HG03575 (cell line): ENCODE results near the gene TMEM87B.
"Not testable (repeated sequence)": the region's sequence is repeated elsewhere in the genome, so short reads cannot be mapped to it uniquely, and the experiment has no call there.

Source experiments
- ATAC-seq: cut with Tn5 transposase; IDR thresholded peaks from one replicate; pipeline ENCODE4 v1.9.1; 2021; ENCODE audit not compliant: unreplicated experiment, insufficient number of reproducible peaks, low FRiP score; ENCODE audit errors: extremely low read depth

TMEM87B gene

DNA sequence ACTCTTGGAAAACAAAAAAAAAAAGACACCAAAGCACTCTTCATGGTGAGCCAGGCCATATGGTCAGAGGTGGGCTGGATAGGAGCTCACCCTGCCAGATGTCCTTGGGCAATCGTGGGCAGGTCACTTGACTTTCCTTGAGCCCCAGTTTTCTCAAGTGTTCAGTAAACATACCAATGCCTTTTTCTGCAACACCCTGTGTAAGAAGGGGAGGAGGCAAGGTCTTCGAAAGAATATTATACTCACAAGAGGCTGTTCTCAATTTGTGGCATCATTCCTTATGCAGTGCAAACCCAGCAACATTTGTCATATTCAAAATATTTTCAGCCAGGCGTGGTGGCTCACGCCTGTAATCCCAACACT is 22.9 kb upstream of the TMEM87B start:
- no peak for ATAC-seq

DNA sequence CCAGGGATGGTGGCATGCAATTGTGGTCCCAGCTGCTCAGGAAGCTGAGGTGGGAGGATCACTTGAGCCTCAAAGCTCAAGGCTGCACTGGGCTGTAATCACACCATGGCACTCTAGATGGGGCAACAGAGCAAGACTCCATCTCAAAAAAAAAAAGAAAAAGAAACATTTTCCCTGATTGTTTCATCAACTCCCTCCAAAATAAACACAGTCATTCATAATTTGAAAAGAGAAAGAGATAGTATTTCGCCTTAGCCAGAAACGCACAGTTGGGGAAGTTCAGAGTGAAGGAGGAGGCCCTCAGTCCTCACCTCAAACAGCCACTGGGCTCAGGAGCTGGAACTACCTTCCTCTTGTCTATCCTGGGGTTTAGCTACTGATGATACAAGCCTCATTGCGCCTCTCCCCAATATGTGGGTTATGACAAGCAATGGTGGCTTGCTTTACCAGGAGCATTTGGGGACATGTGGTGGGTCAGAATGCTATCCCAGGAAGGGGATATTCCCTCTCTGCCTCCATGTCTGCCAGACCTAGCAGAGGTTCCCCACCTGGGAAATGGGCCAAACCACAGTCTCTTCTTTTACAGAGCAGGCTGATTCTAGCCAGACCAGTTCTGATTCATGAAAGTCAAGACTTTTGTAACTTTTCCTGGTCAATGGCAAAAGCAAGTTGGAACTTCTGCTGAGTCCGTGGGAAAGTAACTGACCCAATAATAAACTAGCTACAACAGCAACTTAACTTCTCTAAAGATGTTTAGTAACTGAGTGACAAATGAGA is 22.2 kb upstream of the TMEM87B start:
- no peak for ATAC-seq

DNA sequence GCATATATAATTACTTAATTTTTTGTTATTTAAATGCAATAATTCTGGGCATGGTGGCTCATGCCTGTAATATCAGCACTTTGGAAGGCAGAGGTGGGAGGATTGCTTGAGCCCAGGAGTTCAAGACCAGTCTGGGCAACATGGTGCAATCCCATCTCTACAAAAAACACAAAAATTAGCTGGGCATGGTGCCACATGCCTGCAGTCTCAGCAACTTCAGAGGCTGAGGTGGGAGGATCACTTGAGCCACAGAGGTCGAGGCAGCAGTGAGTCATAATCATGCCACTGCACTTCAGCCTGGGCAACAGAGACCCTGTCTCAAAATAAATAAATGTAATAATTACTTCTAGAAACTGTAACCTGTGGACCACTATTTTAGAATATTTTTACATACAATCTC is 21.5 kb upstream of the TMEM87B start:
- no peak for ATAC-seq

DNA sequence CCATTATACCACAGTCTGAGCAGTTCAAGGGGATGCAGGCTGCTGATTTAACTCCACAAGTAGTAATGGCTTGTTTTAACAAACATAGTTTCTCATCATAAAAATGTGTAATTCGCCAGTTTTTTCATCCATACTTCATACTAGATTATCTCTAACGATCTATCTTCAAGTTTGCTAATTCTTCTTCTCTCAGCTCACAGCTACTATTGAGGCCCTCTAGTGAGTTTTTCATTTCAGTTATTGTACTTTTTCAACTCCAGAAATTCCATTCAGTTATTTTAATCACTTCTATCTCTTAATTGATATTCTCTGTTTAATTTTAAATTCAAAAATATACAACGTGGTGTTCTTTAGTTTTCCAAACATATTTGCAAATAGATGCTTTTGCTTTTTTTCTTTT is 20.1 kb upstream of the TMEM87B start:
- no peak for ATAC-seq

DNA sequence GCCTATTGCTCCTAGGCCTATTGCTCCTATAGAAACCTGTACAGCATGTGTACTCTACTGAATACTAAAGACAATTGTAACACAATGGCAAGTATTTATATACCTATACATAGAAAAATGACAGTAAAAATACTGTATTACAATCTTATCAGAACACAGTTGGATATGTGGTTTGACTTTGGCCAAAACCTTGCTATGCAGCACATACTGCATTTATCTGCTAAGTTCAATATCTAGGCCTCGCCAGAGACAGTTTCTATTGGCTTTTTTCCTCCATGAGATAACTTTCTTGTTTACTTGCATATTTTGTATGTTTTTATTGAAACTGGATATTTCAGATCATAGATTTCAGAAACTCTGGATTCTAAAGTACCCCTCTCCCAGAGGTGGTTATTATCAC is 19.3 kb upstream of the TMEM87B start:
- no peak for ATAC-seq

DNA sequence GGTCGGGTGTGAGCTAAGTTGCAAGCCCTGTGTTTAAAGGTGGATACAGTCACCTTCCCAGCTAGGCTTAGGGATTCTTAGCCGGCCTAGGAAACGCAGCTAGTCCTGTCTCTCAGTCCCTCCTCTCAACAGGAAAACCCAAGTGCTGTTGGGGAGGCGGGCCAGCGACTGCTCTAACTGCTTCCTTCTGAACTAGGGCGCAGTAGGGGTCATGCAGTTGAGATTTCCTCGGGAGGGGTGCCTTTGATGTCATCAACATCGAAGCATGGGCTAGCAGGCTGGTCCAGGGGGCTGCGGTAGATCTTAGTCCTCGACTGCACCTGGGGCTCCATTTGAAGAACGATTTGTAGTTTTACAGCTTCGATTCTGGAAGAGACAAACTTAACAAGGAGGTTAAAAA is 15.5 kb upstream of the TMEM87B start:
- ATAC-seq = not testable (repeated sequence)

DNA sequence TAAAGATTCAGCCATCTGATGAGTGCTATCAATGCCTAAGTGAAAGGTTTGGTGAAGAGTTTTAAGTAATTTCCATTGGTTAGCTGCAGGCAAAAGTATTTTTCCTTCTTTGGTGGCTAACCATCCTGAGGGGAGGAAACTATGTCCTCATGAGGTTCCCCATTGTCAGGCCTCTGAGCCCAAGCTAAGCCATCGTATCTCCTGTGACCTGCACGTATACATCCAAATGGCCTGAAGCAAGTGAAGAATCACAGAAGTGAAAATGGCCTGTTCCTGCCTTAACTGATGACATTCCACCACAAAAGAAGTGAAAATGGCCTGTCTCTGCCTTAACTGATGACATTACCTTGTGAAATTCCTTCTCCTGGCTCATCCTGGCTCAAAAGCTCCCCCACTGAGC is 15.0 kb upstream of the TMEM87B start:
- not testable (repeated sequence) for ATAC-seq

DNA sequence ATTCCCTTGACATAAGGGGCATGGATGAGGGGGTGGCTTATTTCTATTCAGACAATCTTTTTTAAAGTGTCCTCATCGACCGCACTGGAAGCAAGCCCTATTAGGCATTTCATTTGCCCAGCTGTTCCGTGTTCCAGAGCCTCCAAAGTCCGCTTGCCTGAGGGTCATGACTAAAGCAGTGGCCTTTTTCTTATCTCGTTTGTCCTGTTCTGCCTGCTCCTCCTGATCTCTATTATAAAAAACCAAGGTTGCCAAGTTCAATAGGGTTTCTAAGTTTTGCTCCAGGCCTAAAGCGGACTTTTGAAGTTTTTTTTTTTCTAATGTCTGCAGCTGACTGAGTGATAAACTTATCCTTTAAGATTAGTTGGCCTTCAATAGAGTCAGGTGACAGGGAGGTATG is 13.6 kb upstream of the TMEM87B start:
- not testable (repeated sequence) for ATAC-seq

DNA sequence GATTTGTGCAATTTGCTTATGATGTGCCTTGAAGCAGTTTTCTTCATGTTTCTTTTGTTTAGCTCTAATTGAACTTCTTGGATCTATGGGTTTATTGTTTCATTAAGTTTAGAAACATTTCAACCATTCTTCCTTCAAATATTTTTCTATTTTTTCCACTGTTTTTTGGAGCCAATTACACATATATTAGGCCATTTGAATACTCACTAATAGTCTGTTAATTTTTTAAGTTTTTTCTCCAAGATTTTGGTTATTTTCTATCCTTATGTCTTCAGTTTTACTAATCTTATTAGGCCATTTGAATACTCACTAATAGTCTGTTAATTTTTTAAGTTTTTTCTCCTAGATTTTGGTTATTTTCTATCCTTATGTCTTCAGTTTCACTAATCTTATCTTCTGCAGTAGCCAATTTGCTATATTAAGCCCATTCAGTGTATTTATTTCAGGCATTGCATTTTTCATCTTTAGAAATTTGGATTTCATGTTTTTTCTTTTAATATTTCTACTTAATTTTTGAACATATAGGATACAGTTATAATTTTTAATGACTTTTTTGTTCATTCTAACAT is 9.5 kb upstream of the TMEM87B start:
- no peak for ATAC-seq

DNA sequence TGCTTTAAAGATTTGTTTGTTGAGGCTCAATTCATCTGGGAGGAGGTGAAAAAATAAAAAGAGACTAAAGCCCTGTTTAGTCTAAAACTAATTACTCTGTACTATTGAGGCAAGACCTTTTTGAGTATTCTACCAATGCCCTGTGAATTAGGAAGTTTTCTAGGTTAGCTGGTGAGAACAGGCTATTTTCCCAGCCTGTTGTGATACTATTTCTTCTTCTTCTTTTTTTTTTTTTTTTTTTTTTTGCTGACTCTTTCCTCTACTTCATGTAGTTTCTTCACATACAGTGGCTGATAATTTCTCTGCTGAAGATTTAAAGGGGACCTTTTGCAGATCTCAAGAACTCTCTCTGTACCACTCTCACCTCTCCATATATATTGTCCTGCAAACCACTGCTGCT is 8.8 kb upstream of the TMEM87B start:
- no peak for ATAC-seq

DNA sequence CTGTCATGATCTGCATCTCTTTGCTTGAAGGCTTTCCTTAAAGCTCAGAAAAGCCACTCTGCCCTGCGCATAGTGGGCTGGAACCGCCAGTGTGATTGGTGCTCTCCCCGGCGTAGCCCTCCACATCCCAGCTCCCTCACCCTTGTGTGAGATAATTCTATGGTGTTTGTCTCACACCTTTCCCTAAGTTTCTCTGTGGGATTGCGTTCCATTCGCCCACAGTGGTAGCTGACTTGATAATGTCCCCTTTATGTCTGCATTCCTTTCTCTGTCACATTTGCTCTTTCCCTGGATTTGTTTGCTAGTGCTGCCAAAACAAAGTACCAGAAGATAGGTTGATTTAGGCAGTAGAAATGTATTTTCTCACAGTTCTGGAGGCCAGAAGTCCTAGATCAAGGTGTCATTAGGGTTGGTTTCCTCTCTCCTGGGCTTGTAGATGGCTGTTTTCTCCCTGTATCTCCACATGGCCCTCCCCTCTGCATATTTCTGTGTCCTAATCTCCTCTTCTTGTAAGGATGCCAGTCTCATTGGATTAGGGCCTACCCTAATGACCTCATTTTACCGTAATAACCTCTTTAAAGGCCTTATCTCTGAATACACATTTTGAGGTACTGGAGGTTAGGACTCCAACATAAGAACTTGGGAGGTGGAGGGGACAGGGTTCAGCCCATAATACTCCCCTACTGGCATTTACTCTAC is 7.4 kb upstream of the TMEM87B start:
- no peak for ATAC-seq

DNA sequence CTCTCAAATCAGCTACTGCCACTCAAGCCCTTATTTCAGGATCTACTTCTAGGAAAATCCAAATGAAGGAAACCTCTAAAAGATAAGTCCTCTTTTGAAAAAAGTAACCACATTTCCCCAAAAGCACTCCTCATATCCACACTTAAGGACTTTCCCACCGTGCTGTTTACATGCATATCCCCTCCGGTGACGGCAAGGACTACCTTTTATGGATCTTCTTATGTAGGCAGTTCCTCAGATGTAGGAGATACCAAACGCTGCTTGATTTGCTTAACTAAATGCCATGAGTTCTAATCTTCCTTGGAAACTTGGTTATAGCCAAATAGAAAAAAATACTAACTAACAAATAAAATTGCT is 6.9 kb upstream of the TMEM87B start:
- ATAC-seq = no peak

DNA sequence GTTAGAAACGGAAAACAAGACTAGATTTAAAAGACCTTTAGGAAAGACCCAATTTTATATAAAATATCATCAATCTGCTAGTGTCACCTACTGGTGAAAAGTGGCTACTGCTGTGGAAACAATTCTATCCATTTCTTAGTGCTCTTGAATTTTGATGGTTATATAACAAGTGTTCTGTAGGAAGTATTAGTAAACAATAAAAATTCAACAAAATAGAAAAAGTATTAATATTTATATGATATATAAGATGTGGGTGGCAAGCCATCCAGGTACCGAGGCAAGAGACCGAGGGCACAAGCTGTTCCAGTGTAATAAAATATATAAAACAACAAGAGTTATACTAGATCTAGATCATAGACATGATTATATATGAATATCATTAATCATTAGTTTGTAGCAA is 6.2 kb upstream of the TMEM87B start:
- no peak for ATAC-seq

DNA sequence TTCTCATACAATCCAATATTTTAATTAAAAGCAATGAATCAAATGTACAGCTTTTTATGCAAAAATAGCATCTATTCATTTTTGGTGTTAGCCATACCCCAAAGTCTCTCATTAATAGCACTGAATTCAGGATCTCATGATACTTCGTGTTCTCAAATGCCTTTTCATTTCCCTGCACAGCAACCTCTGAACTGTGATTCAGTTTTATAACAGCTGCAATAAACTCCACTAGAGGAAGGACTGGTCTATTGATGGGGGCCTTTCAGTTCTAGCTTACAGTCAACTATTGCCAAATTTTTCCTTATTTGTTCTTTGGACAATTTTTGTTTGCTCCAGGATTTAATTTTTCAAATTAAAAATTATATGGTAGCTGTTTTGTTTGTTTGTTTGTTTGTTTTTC is 4.8 kb upstream of the TMEM87B start:
- ATAC-seq = no peak

DNA sequence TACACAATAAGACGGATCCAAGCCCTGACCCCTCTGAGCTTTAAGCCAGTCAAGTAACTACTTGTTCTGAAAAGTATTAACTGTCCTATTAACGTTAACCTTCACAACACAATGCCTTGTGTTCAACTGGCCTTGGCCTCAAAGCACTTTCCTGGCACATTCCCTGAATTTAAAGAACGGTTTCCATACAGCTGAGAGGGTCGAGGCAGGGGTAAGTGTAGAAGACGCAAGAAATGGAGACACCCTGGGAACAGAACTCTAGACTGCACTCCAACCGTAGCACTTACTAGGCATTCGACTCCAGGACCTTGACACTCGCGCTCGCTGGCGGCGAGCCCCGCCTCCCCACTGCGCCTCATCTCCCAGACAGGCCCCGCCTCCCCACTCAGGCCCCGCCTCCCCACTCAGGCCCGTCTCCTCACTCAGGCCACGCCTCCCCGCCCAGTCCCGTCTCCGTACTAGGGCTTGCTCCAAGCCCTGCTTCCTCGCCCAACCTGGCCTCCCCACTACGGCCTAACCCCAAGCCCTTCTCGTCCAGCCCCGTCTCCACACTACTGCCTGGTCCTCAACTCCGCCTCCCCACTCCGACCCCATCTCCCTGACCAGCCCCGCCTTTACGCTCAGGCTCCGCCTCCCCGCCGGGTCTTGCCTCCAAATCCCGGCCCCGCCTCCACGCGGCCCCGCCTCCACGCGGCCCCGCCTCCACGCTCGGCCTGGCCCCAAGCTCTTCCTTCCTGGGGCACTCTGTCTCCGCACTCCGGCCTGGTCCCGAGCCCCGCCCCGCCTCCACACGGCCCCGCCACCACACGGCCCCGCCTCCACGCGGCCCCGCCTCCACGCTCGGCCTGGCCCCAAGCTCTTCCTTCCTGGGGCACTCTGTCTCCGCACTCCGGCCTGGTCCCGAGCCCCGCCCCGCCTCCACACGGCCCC is 887 bp upstream of the TMEM87B start:
- no peak for ATAC-seq

DNA sequence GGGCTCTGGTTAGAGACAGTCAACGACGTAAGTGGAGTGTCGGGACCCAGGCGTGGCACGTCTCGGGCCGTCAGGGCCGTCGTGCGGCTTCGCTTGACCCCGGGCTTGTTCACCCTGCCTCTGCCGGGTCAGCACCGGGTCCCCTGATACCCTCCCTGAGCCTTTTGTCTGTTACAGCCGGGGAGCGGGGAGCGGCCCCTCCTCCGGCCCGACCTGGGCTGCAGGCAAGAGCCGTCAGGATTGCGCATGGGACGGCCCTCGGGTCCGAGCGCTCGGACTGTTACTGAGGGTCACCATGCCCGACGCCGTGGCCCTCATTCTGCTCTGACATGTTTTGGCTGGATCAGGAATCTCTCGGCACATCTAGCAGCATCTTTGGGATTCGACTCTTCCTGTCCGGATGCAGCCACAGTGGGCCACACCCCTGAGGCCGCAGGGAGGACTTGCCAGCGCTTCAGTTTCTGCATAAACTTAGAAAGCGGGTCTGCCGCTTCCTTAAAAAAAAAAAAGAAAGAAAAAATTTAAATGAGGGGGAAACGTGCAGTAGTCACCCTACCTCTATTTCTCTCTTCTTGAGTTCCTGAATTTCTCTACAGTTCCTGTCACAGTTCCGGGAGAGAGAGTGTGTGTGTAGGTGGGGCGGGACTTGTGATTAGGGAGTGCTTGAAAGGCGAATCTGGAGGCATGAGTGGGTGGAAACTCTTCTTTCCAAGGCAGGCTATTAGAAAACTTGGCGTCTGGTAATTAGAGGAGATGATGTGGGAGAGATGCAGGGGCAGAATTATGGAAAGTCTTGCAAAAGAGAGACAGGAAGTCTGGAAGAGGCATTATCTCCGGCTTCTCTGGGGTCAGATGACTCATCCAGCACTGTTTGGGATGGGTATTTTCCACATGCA is 909 bp downstream of the TMEM87B start:
- ATAC-seq = no peak

DNA sequence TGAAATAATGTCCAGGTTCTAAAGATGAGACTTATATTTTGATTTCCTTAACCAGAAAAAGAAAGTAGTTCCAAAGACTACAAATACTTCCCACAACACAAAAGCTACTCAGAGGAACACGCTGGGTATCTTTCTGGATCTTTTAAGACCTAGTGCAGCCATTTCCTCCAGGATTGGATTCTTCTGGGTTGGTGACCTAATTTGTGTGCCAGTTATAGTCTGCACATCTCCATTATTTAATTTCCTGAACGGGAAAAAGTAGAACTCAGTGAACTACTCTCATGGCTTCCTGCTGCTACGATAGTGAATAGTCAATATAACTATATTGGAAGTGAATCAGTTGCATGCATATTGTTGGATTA is 1.5 kb downstream of the TMEM87B start:
- ATAC-seq = no peak

DNA sequence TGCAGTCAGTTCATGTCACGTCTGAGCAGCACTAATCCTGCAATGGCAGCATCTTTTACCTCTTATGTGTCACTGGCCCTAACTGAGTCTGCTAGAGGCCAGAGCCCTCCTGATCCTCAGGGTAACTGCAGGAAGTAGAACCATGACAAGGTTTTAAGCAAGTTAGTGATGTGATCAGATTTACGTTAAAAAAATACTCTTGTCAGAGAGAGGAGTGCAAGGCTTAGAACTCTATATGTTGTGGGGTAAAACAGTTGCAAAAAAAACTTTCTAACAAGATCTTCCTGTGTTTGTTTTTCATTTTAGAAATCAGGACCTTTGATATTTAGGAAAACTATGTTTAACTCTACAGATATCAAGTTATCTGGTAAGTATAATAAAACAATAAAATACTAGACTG is 4.6 kb downstream of the TMEM87B start:
- ATAC-seq = no peak

DNA sequence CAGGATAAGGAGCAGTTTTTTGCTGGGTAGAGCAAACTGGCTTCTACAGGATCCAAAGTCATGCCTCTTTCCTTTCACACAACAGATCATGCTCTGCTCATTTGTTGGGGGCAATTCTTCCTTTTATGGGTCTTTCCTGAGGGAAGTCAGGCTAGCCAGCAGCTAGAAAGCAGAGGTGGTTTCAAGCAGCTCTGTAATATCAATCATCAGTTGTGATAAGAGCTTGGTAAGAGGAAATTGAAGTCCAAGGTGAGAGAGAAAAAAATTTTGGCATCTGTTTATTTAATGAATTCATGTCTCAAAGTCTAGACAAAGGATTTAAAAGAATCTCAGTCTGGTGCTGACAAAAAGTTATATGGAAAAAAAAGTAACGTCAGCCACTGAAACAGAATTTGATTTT is 6.2 kb downstream of the TMEM87B start:
- no peak for ATAC-seq
